A549 treated with CpdA at 1 μM for 4 hours (cell line): ENCODE data around the gene NGFR. TPM values are rescaled to one million over a fixed set of nuclear protein-coding genes. Genes with fewer than 3 reads are reported as not detected.

ENCODE experiments used
- total RNA-seq: library from RNA; stranded (reverse); fragments of 200-300 nt; extraction: Qiagen RNA extraction; gene quantifications from 5 replicates; pipeline ENCODE4 v1.2.3, GENCODE V29; 2022; ENCODE audit warnings: low read depth

Gene NGFR
- total RNA-seq: 0.57 to 0.96 TPM (median 0.62 TPM) in 5 replicates

GRCh38 chr17:49494986-49495841 is at the start of gene NGFR:
NGFR (plus strand) TSS chr17:49495293; CDS start chr17:49495418, 125 bp downstream.

Other genes starting within 250 kb of the NGFR start
- gene ZNF652, start 133.0 kb upstream of the NGFR start, total RNA-seq: 6.5 to 9.9 TPM (median 8.6 TPM) in 5 replicates
- 322 to 496 TPM (median 444 TPM) in 5 replicates for gene PHB1, start 80.4 kb upstream of the NGFR start, total RNA-seq
- 0.14 to 0.26 TPM (median 0.19 TPM) in 5 replicates for gene NXPH3, start 80.6 kb downstream of the NGFR start, total RNA-seq
- gene SPOP, start 182.8 kb downstream of the NGFR start, total RNA-seq: 38.1 to 44.1 TPM (median 40.3 TPM) in 5 replicates
- gene SLC35B1, start 212.7 kb downstream of the NGFR start, total RNA-seq: 82.4 to 108 TPM (median 99.5 TPM) in 5 replicates